Esophagus muscularis mucosa (tissue), 3 donors: ENCODE measurements around the gene SMKR1.

Source experiments
- CTCF ChIP-seq, 3 experiments: fragments of 200-600 bp in 2 of 3; fragments of 450-650 bp in 1 of 3; sonication (generic) in 2 of 3; IDR thresholded peaks; one replicate each; pipeline ENCODE4 v1.5.1; 2017 to 2019; ENCODE audit warnings: antibody characterized with exemption in 3 of 3, mild to moderate bottlenecking in 2 of 3, moderate library complexity in 1 of 3
- POLR2A ChIP-seq: fragments of 450-650 bp; IDR thresholded peaks from one replicate; pipeline ENCODE4 v1.6.1; 2017; ENCODE audit warnings: antibody characterized with exemption, moderate library complexity, mild to moderate bottlenecking, low read depth

- TF ChIP-seq CTCF (IDR thresholded peaks at IDR 0.05), result no peak
- no peak for TF ChIP-seq POLR2A
Observed at GRCh38 chr7:129515381-129515780, 13.1 kb downstream of the SMKR1 start.
